Mammary epithelial cell (primary cell): ENCODE results near the gene GOLGA6L10.
"Not testable (repeated sequence)": the region's sequence is repeated elsewhere in the genome, so short reads cannot be mapped to it uniquely, and the experiment has no call there.

ENCODE experiments used
- CTCF ChIP-seq, 2 donors: IDR thresholded peaks in 1 of 2; conservative IDR thresholded peaks in 1 of 2; 2 replicates each; pipeline ENCODE4 v1.5.1; 2011 to 2012; ENCODE audit warnings: inconsistent platforms in 2 of 2, low read length in 2 of 2, mild to moderate bottlenecking in 2 of 2, control low read depth in 1 of 2, low read depth in 1 of 2; ENCODE audit not compliant: insufficient read depth in 1 of 2; ENCODE audit errors: extremely low read depth in 1 of 2
- EZH2 ChIP-seq: IDR thresholded peaks from 2 replicates; pipeline ENCODE4 v1.6.1; 2012; ENCODE audit warnings: low read length, inconsistent platforms, borderline replicate concordance

GRCh38 chr15:82311321-82311720 is 38.0 kb downstream of the GOLGA6L10 start:
- not testable (repeated sequence) for TF ChIP-seq CTCF (conservative IDR thresholded peaks at IDR 0.05 in 1 of 2, IDR thresholded peaks at IDR 0.05 in 1 of 2; ENCODE audit: extremely low read depth in 1 of 2, insufficient read depth in 1 of 2, low read depth in 1 of 2, low read length in 2 of 2); EZH2
